ENCODE measurements around the gene ITSN1. TPM values are rescaled to one million over a fixed set of nuclear protein-coding genes. Genes with fewer than 3 reads are reported as not detected.

Gene ITSN1
- total RNA-seq, 4 donors from 2014 or later: 37.0 to 123 (median 61.1) TPM

DNA sequence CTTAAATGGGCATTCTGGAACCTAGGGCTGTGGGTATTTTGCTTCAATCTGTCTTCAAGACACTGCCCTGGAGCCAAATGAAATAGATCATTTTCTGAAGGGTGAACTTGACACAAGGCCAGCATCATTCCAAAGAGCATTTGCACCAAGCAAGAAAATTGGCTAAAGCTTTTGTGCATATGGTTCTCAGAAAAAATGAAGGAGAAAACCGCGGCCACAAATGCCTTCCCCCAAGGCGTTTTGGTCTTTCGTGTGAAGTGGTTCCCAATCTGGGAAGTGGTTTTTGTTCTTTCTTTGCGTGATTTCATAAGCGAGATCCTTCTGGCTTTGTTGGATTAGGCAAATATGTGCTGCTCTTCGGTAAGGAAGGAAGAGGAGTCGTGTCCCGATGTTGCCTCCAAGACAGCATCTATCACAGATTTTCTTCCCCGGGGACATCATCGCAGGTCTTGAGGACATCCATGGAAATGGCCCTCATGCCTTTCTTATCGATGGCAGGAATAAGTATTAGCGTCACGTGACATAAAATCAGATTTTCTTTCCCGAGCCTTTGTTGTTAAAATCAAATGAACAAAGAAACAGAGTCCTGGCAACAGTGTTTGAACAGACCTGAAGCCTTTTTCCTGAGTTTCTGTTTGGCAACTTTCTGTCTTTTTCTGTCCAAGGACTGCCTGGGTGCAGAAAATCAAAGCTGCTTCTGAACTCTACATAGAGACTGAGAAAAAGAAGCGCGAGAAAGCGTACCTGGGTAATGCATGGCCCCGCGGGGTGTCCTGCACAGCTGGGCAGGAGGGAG lies 242.3 kb downstream of the ITSN1 start:
- no peaks in the 10 kb centered on the region for H3K9me3 ChIP-seq
- no peak overlapping the region for H3K27ac ChIP-seq
- H3K4me3 ChIP-seq: no peak overlapping the region
- no peak for TF ChIP-seq POLR2A (IDR thresholded peaks at IDR 0.05)
- TF ChIP-seq, protein P1, sequence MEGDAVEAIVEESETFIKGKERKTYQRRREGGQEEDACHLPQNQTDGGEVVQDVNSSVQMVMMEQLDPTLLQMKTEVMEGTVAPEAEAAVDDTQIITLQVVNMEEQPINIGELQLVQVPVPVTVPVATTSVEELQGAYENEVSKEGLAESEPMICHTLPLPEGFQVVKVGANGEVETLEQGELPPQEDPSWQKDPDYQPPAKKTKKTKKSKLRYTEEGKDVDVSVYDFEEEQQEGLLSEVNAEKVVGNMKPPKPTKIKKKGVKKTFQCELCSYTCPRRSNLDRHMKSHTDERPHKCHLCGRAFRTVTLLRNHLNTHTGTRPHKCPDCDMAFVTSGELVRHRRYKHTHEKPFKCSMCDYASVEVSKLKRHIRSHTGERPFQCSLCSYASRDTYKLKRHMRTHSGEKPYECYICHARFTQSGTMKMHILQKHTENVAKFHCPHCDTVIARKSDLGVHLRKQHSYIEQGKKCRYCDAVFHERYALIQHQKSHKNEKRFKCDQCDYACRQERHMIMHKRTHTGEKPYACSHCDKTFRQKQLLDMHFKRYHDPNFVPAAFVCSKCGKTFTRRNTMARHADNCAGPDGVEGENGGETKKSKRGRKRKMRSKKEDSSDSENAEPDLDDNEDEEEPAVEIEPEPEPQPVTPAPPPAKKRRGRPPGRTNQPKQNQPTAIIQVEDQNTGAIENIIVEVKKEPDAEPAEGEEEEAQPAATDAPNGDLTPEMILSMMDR (IDR thresholded peaks at IDR 0.05): no peak
- TF ChIP-seq EP300 (IDR thresholded peaks at IDR 0.05; ENCODE audit: low read depth): no peak
- TF ChIP-seq POLR2AphosphoS5 (IDR thresholded peaks at IDR 0.05): no peak
- no peaks in the 10 kb centered on the region for H3K4me1 ChIP-seq
- H3K36me3 ChIP-seq: no peaks in the 10 kb centered on the region
- WGBS, 2 donors (ENCODE audit: low coverage in 1 of 2): 76 to 86% methylated on average over 20 of the region's 20 CpGs
- no peak for DNase-seq
- in situ Hi-C loops (cut with MboI; ENCODE audit: low pct_ligation_motif_present in 1 of 4, low pct_unique_long_range_greater_than_20kb in 1 of 4, low sequenced_read_pairs in 3 of 4): loop anchor here in 1 of 4 donors (25.0 kb wide), 1 partner anchor 222 kb away; no protein-coding TSS in a partner anchor
- H3K27me3 ChIP-seq: no peaks in the 10 kb centered on the region
- intact Hi-C loops (cut with DNase I; ENCODE audit: low total_unique reads): no loop called here

DNA sequence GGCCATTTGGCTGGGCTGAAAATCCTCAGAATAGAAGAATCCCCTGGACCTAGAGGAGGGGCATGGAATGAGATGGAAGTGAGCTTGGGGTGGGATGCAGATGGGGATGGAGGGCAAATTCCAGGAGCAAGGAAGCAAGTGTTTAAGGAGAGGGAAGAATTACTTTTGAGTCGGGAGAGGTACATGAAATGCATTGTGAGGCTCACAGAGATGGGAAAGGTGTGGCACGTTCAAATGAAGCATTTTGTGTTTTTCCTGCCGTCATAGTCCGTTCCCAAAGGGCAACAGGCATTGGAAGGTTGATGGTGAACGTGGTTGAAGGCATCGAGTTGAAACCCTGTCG lies 242.8 kb downstream of the ITSN1 start:
- Histone ChIP-seq H3K27me3 (no peaks in the 10 kb centered on the region), H3K4me1 (no peaks in the 10 kb centered on the region), H3K9me3 (no peaks in the 10 kb centered on the region), H3K36me3 (no peaks in the 10 kb centered on the region), H3K4me3 (no peak overlapping the region), H3K27ac (no peak overlapping the region)
- TF ChIP-seq, protein P1 (IDR thresholded peaks at IDR 0.05): no peak
- TF ChIP-seq EP300 (IDR thresholded peaks at IDR 0.05; ENCODE audit: low read depth) (no peak), POLR2A (IDR thresholded peaks at IDR 0.05) (no peak), POLR2AphosphoS5 (IDR thresholded peaks at IDR 0.05) (no peak)
- DNase-seq: no peak
- in situ Hi-C loops (cut with MboI; ENCODE audit: low pct_ligation_motif_present in 1 of 4, low pct_unique_long_range_greater_than_20kb in 1 of 4, low sequenced_read_pairs in 3 of 4): loop anchor here in 1 of 4 donors (25.0 kb wide), 1 partner anchor 223 kb away; no protein-coding TSS in a partner anchor
- 71 to 93% methylated on average over 4 to 7 of the region's 7 CpGs for WGBS, 2 donors (ENCODE audit: low coverage in 1 of 2)
- intact Hi-C loops (cut with DNase I; ENCODE audit: low total_unique reads): no loop called here

DNA sequence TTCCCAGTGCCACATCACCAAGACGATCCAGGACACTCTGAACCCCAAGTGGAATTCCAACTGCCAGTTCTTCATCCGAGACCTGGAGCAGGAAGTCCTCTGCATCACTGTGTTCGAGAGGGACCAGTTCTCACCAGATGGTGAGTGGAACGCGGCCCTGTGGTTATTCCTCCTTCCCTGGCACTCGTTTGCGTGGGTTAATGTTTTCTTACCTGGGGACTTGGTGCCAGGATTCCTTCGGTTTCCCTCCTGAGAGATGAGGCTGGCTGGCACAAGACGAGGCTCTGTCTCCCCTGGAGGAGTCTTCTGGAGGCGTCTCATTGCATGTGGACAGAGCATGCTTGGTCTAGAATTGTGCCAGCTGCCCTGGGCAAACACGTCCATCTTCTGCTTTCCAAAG lies 244.0 kb downstream of the ITSN1 start:
- Histone ChIP-seq H3K27me3 (no peaks in the 10 kb centered on the region), H3K4me1 (no peaks in the 10 kb centered on the region), H3K36me3 (no peaks in the 10 kb centered on the region), H3K4me3 (no peak overlapping the region), H3K27ac (no peak overlapping the region), H3K9me3 (no peaks in the 10 kb centered on the region)
- in situ Hi-C loops (cut with MboI; ENCODE audit: low pct_ligation_motif_present in 1 of 4, low pct_unique_long_range_greater_than_20kb in 1 of 4, low sequenced_read_pairs in 3 of 4) (loop anchor here in 1 of 4 donors (25.0 kb wide), 1 partner anchor 224 kb away; no protein-coding TSS in a partner anchor), intact Hi-C loops (cut with DNase I; ENCODE audit: low total_unique reads) (no loop called here)
- no peak for DNase-seq
- TF ChIP-seq, protein P1 (IDR thresholded peaks at IDR 0.05): no peak
- TF ChIP-seq POLR2AphosphoS5 (IDR thresholded peaks at IDR 0.05) (no peak), EP300 (IDR thresholded peaks at IDR 0.05; ENCODE audit: low read depth) (no peak), POLR2A (IDR thresholded peaks at IDR 0.05) (no peak)
- 87 to 91% methylated on average over 4 to 11 of the region's 11 CpGs for WGBS, 2 donors (ENCODE audit: low coverage in 1 of 2)

DNA sequence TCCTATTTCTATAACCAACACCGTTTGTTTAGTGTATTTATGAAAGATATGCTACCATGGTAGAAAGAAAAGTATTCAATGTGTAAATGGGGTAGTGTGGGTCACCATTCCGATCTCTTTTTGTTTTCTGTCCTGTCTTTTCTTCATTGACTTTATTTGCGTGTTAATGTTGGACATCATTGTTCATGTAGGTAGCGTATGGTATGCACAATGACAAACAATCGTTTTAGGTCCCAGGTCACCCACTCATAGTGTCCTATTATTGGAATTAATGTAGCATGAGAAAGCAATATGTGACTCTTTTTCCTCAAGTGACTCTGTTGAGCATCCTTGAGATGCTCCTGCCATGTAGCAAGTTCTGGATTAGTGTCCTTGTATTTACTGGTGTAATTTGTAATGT lies 247.9 kb downstream of the ITSN1 start:
- Histone ChIP-seq H3K9me3 (no peaks in the 10 kb centered on the region), H3K36me3 (no peaks in the 10 kb centered on the region), H3K27ac (no peak overlapping the region), H3K27me3 (no peaks in the 10 kb centered on the region), H3K4me3 (no peak overlapping the region), H3K4me1 (peaks cover 0 to 14% (median 9%) of the 10 kb centered on the region in 4 donors)
- in situ Hi-C loops (cut with MboI; ENCODE audit: low pct_ligation_motif_present in 1 of 4, low pct_unique_long_range_greater_than_20kb in 1 of 4, low sequenced_read_pairs in 3 of 4) (loop anchor here in 1 of 4 donors (25.0 kb wide), 1 partner anchor 228 kb away; no protein-coding TSS in a partner anchor), intact Hi-C loops (cut with DNase I; ENCODE audit: low total_unique reads) (no loop called here)
- no peak for DNase-seq
- TF ChIP-seq EP300 (IDR thresholded peaks at IDR 0.05; ENCODE audit: low read depth): no peak
- TF ChIP-seq POLR2AphosphoS5 (IDR thresholded peaks at IDR 0.05): no peak
- TF ChIP-seq, protein P1 (IDR thresholded peaks at IDR 0.05): no peak
- no peak for TF ChIP-seq POLR2A (IDR thresholded peaks at IDR 0.05)
- 81 to 93% methylated on average over 5 of the region's 5 CpGs for WGBS, 2 donors (ENCODE audit: low coverage in 1 of 2)
